Activated naive CD4-positive, alpha-beta T cell treated with anti-CD3 and anti-CD28 coated beads, Interleukin-2, amount 50 U/mL, for 72 hours (primary cell): ENCODE results near the gene SMAD6. TPM values are rescaled to one million over a fixed set of nuclear protein-coding genes. Genes with fewer than 3 reads are reported as not detected.
A peak's percentile ranks its signal among the peaks of the same experiment; 100 is the strongest.

Experiments used
- ATAC-seq, 2 donors: fragments of 150-1000 bp; cut with Tn5 transposase; 2 replicates each; pipeline ENCODE4 v1.10.0; 2021; ENCODE audit warnings: mild to moderate bottlenecking in 2 of 2, moderate library complexity in 2 of 2
- DNase-seq, 2 donors: peaks; one replicate each; pipeline ENCODE4 v3.0.0; 2021 to 2022; ENCODE audit warnings: low spot score in 2 of 2
- H3K27ac Mint-ChIP-seq, 2 donors: one replicate each; pipeline ENCODE4 v1.8.0; 2022; ENCODE audit warnings: mild to moderate bottlenecking in 2 of 2, mixed read lengths in 2 of 2
- H3K36me3 Mint-ChIP-seq, 2 donors: one replicate each; pipeline ENCODE4 v1.8.0; 2022; ENCODE audit warnings: mixed read lengths in 2 of 2
- H3K9me3 Mint-ChIP-seq, 2 donors: one replicate each; pipeline ENCODE4 v1.8.0; 2022; ENCODE audit warnings: mixed read lengths in 2 of 2
- total RNA-seq, 2 donors: library from RNA; stranded (reverse); gene quantifications; one replicate each; pipeline ENCODE4 v1.2.3, GENCODE V29; 2022

Gene SMAD6
- total RNA-seq, 2 donors from 2014 or later, result 0.20 to 0.70 TPM

GRCh38 chr15:66692391-66692790 lies 9.6 kb upstream of the SMAD6 start:
- DNase-seq, result no peak
- H3K27ac Mint-ChIP-seq, result peak overlapping the region in 1 of 2 donors; percentile 80
- peak in 1 of 2 donors; percentile 19 for ATAC-seq
- H3K36me3 Mint-ChIP-seq, result no peaks in the 10 kb centered on the region
- no peaks in the 10 kb centered on the region for H3K9me3 Mint-ChIP-seq

GRCh38 chr15:66692808-66693596 lies 9.0 kb upstream of the SMAD6 start:
- DNase-seq (no peak), ATAC-seq (peak; percentile 81 to 94)
- Mint-ChIP-seq H3K9me3 (no peaks in the 10 kb centered on the region), H3K36me3 (no peaks in the 10 kb centered on the region), H3K27ac (peak overlapping the region; percentile 80 to 85)

- no peaks in the 10 kb centered on the region for H3K9me3 Mint-ChIP-seq
- DNase-seq (no peak), ATAC-seq (no peak)
- H3K36me3 Mint-ChIP-seq, result no peaks in the 10 kb centered on the region
- H3K27ac Mint-ChIP-seq, result no peak overlapping the region
These were observed 5.3 kb upstream of the SMAD6 start for GRCh38 chr15:66696770-66697169.

GRCh38 chr15:66698318-66698961 lies 3.6 kb upstream of the SMAD6 start:
- Mint-ChIP-seq H3K9me3 (no peaks in the 10 kb centered on the region), H3K27ac (no peak overlapping the region), H3K36me3 (no peaks in the 10 kb centered on the region)
- DNase-seq (no peak), ATAC-seq (no peak)

- Mint-ChIP-seq H3K9me3 (no peaks in the 10 kb centered on the region), H3K27ac (no peak overlapping the region), H3K36me3 (no peaks in the 10 kb centered on the region)
- ATAC-seq (no peak), DNase-seq (no peak)
These were observed 3.1 kb upstream of the SMAD6 start for GRCh38 chr15:66698971-66699370.

GRCh38 chr15:66700412-66700801 lies 1.6 kb upstream of the SMAD6 start:
- Mint-ChIP-seq H3K27ac (peak overlapping the region in 1 of 2 donors; percentile 78), H3K36me3 (peaks cover 0 to 6% of the 10 kb centered on the region in 2 donors), H3K9me3 (no peaks in the 10 kb centered on the region)
- DNase-seq, result no peak
- ATAC-seq, result peak in 1 of 2 donors; percentile 2

GRCh38 chr15:66700802-66701421 lies 1.1 kb upstream of the SMAD6 start:
- peak overlapping the region in 1 of 2 donors; percentile 78 for H3K27ac Mint-ChIP-seq

GRCh38 chr15:66701422-66702034 lies 508 bp upstream of the SMAD6 start:
- H3K27ac Mint-ChIP-seq, result peak overlapping the region in 1 of 2 donors; percentile 55
- H3K9me3 Mint-ChIP-seq, result no peaks in the 10 kb centered on the region
- peaks cover 0 to 6% of the 10 kb centered on the region in 2 donors for H3K36me3 Mint-ChIP-seq
- ATAC-seq (peak; percentile 46 to 53), DNase-seq (peak in 1 of 2 donors; percentile 52)

More at GRCh38 chr15:66700802-66701421, 1.1 kb upstream of the SMAD6 start:
- DNase-seq (peak; percentile 88 to 89), ATAC-seq (peak; percentile 79 to 93)
- Mint-ChIP-seq H3K36me3 (peaks cover 0 to 6% of the 10 kb centered on the region in 2 donors), H3K9me3 (no peaks in the 10 kb centered on the region)

- no peaks in the 10 kb centered on the region for H3K9me3 Mint-ChIP-seq
- H3K27ac Mint-ChIP-seq, result no peak overlapping the region
- DNase-seq (peak in 1 of 2 donors; percentile 32), ATAC-seq (no peak)
- H3K36me3 Mint-ChIP-seq, result peaks cover 0 to 6% of the 10 kb centered on the region in 2 donors
These were observed 927 bp downstream of the SMAD6 start for GRCh38 chr15:66702787-66703539.

GRCh38 chr15:66703540-66703941 lies 1.5 kb downstream of the SMAD6 start:
- ATAC-seq, result no peak
- Mint-ChIP-seq H3K9me3 (no peaks in the 10 kb centered on the region), H3K27ac (no peak overlapping the region), H3K36me3 (peaks cover 0 to 6% of the 10 kb centered on the region in 2 donors)
- peak in 1 of 2 donors; percentile 32 for DNase-seq

GRCh38 chr15:66704019-66704802 lies 2.2 kb downstream of the SMAD6 start:
- H3K27ac Mint-ChIP-seq, result no peak overlapping the region
- no peak for DNase-seq
- peaks cover 0 to 6% of the 10 kb centered on the region in 2 donors for H3K36me3 Mint-ChIP-seq
- ATAC-seq, result no peak
- no peaks in the 10 kb centered on the region for H3K9me3 Mint-ChIP-seq

- ATAC-seq (no peak), DNase-seq (no peak)
- Mint-ChIP-seq H3K36me3 (peaks cover 0 to 6% of the 10 kb centered on the region in 2 donors), H3K9me3 (no peaks in the 10 kb centered on the region), H3K27ac (no peak overlapping the region)
These were observed 2.7 kb downstream of the SMAD6 start for GRCh38 chr15:66704803-66705153.

GRCh38 chr15:66705277-66706146 lies 3.5 kb downstream of the SMAD6 start:
- Mint-ChIP-seq H3K27ac (no peak overlapping the region), H3K9me3 (no peaks in the 10 kb centered on the region), H3K36me3 (peaks cover 0 to 6% of the 10 kb centered on the region in 2 donors)
- no peak for DNase-seq
- no peak for ATAC-seq

GRCh38 chr15:66706225-66706732 lies 4.2 kb downstream of the SMAD6 start:
- Mint-ChIP-seq H3K36me3 (peaks cover 0 to 6% of the 10 kb centered on the region in 2 donors), H3K27ac (no peak overlapping the region), H3K9me3 (no peaks in the 10 kb centered on the region)
- no peak for ATAC-seq
- DNase-seq, result no peak

- no peak for ATAC-seq
- Mint-ChIP-seq H3K36me3 (peaks cover 0 to 6% of the 10 kb centered on the region in 2 donors), H3K27ac (no peak overlapping the region)
These were observed 4.8 kb downstream of the SMAD6 start for GRCh38 chr15:66706840-66707239.

More at GRCh38 chr15:66706840-66707239, 4.8 kb downstream of the SMAD6 start:
- DNase-seq, result no peak
- H3K9me3 Mint-ChIP-seq, result no peaks in the 10 kb centered on the region
